Ovary (tissue), 3 donors: Measurements from ENCODE around the gene ANKRD60.

Experiments
- CTCF ChIP-seq, 3 donors: fragments of 450-650 bp in 2 of 3; fragments of 200-600 bp in 1 of 3; IDR thresholded peaks; one replicate each; pipeline versions ENCODE4 v1.5.1 to v1.8.0; 2016 to 2022; ENCODE audit warnings: antibody characterized with exemption in 3 of 3, mild to moderate bottlenecking in 1 of 3
- POLR2A ChIP-seq: fragments of 450-650 bp; IDR thresholded peaks from one replicate; pipeline ENCODE4 v1.6.1; 2017; ENCODE audit warnings: antibody characterized with exemption, mild to moderate bottlenecking, moderate library complexity
- donor health status: DM: no; HTN: no; CAD: no.

GRCh38 chr20:58175836-58176235 lies 52.6 kb downstream of the ANKRD60 start:
- TF ChIP-seq CTCF (IDR thresholded peaks at IDR 0.05) (no peak), POLR2A (no peak)
